Activated B cell treated with CpG ODN at 0.5 μM for 24 hours (primary cell): Measurements from ENCODE around the gene SYK. TPM values are rescaled to one million over a fixed set of nuclear protein-coding genes. Genes with fewer than 3 reads are reported as not detected.
A peak's percentile ranks its signal among the peaks of the same experiment; 100 is the strongest.
"Not testable (repeated sequence)": the region's sequence is repeated elsewhere in the genome, so short reads cannot be mapped to it uniquely, and the experiment has no call there.

Experiments
- ATAC-seq: fragments of 200-7000 bp; cut with Tn5 transposase; one replicate; pipeline ENCODE4 v1.10.0; 2021; ENCODE audit warnings: low read depth, mild to moderate bottlenecking, moderate library complexity
- CTCF ChIA-PET: fragments of 350-600 bp; sonication (Branson Sonifier 250); formaldehyde crosslinking; loops from one replicate; lab custom pipeline; 2021; ENCODE audit warnings: antibody characterized with exemption; lab: Charles Lee
- POLR2A ChIA-PET: fragments of 350-600 bp; sonication (Branson Sonifier 250); formaldehyde crosslinking; loops from one replicate; lab custom pipeline; 2021; ENCODE audit warnings: antibody characterized with exemption; lab: Charles Lee
- DNase-seq: peaks from one replicate; pipeline ENCODE4 v3.0.0; 2022
- H3K27ac Mint-ChIP-seq: one replicate; pipeline ENCODE4 v1.8.0; 2020; ENCODE audit warnings: mixed read lengths
- H3K27me3 Mint-ChIP-seq: one replicate; pipeline ENCODE4 v1.8.0; 2021; ENCODE audit warnings: mixed read lengths
- H3K36me3 Mint-ChIP-seq: one replicate; pipeline ENCODE4 v1.8.0; 2021; ENCODE audit warnings: low read depth, mixed read lengths
- H3K4me1 Mint-ChIP-seq: one replicate; pipeline ENCODE4 v1.8.0; 2021; ENCODE audit warnings: mixed read lengths
- H3K4me3 Mint-ChIP-seq: one replicate; pipeline ENCODE4 v1.8.0; 2020; ENCODE audit warnings: mild to moderate bottlenecking, mixed read lengths
- H3K9me3 Mint-ChIP-seq: one replicate; pipeline ENCODE4 v1.8.0; 2020; ENCODE audit warnings: mixed read lengths
- intact Hi-C: fragments of 100-400 bp; cut with micrococcal nuclease; formaldehyde crosslinking; loops from one replicate; pipeline ENCODE4 v1.15.1; 2024
- total RNA-seq: library from RNA; stranded (reverse); gene quantifications from 2 replicates; pipeline ENCODE4 v1.2.3, GENCODE V29; 2022
- TF ChIP-seq, protein P1 (sequence below): fragments of 200-600 bp; IDR thresholded peaks from one replicate; pipeline ENCODE4 v1.8.0; 2022; ENCODE audit warnings: antibody characterized with exemption, mild to moderate bottlenecking

The SYK gene
- total RNA-seq, 1 donor from 2014 or later, result 222 TPM

DNA sequence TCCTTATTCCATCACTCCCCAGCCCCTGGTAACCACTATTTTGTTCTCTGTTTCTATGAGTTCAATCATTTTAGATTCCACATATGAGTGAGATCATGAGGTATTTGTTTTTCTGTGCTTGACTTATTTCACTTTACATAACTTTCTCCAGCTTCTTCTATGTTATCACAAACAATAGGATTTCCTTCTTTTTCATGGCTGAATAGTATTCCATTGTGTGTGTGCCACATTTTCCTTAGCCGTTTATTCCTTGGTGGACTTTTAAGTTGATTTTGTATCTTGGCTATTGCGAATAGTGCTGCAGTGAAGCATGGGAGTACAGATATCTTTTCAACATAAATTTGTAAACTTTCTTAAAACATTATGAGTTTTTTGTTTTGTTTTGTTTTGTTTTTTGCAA lies 15.1 kb downstream of the SYK start:
- CTCF ChIA-PET, result interaction anchor here (1.9 to 2.4 kb wide), 2 partner anchors 10 to 21 kb away, joined by 10 to 14 read pairs; no protein-coding TSS in a partner anchor
- intact Hi-C loops, result no loop called here
- DNase-seq, result no peak
- H3K9me3 Mint-ChIP-seq, result peaks cover 10% of the 10 kb centered on the region
- H3K4me1 Mint-ChIP-seq, result peaks cover 96% of the 10 kb centered on the region
- peak overlapping the region; percentile 95 for H3K27ac Mint-ChIP-seq
- POLR2A ChIA-PET, result interaction anchor here (0.7 to 4.4 kb wide), 8 partner anchors 9 to 1001 kb away, joined by 3 to 52 read pairs (median 13); partner anchors contain the start of gene SYK
- no peak overlapping the region for H3K4me3 Mint-ChIP-seq
- H3K27me3 Mint-ChIP-seq, result no peaks in the 10 kb centered on the region
- no peak for ATAC-seq
- H3K36me3 Mint-ChIP-seq, result peaks cover 65% of the 10 kb centered on the region
- TF ChIP-seq, protein P1, sequence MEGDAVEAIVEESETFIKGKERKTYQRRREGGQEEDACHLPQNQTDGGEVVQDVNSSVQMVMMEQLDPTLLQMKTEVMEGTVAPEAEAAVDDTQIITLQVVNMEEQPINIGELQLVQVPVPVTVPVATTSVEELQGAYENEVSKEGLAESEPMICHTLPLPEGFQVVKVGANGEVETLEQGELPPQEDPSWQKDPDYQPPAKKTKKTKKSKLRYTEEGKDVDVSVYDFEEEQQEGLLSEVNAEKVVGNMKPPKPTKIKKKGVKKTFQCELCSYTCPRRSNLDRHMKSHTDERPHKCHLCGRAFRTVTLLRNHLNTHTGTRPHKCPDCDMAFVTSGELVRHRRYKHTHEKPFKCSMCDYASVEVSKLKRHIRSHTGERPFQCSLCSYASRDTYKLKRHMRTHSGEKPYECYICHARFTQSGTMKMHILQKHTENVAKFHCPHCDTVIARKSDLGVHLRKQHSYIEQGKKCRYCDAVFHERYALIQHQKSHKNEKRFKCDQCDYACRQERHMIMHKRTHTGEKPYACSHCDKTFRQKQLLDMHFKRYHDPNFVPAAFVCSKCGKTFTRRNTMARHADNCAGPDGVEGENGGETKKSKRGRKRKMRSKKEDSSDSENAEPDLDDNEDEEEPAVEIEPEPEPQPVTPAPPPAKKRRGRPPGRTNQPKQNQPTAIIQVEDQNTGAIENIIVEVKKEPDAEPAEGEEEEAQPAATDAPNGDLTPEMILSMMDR, result no peak

DNA sequence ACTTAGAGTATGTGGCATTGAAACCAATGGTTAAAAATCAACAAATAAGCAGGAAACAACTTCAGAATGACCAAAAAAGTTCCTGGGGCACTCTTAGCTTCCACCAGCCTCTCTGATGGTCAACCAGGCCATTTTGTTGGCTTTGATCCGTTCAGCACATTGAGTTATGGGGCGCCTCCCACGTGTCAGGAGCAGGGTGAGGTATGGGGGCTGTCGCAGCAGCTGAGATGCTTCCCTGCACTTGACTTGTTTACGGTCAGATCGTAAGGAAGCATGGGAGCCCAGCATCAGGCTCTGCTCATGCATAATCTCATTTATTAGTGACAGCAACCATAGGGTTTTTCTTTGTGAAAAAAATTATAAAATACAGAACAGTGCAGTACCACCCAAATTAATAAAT lies 16.7 kb downstream of the SYK start:
- ChIA-PET CTCF (interaction anchor here (1.2 kb wide), 1 partner anchor 52 kb away, joined by 3 read pairs; no protein-coding TSS in a partner anchor), POLR2A (interaction anchor here (1.1 to 4.4 kb wide), 5 partner anchors 8 to 17 kb away, joined by 3 to 52 read pairs (median 4); partner anchors contain the start of gene SYK)
- Mint-ChIP-seq H3K36me3 (peaks cover 66% of the 10 kb centered on the region), H3K27ac (peak overlapping the region; percentile 72), H3K9me3 (peaks cover 10% of the 10 kb centered on the region), H3K4me3 (no peak overlapping the region), H3K4me1 (peaks cover 96% of the 10 kb centered on the region), H3K27me3 (no peaks in the 10 kb centered on the region)
- TF ChIP-seq, protein P1, result no peak
- ATAC-seq, result no peak
- DNase-seq, result no peak
- intact Hi-C loops, result no loop called here

DNA sequence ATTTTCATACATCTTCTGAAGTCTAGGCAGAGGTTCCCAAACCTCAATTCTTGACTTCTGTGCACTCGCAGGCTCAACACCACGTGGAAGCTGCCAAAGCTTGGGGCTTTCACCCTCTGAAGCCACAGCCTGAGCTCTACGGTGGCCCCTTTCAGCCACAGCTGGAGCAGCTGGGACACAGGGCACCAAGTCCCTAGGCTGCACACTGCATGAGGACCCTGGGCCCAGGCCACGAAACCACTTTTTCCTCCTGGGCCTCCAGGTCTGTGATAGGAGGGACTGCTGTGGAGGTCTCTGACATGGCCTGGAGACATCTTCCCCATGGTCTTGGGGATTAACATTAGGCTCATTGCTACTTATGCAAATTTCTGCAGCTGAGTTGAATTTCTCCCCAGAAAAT lies 18.8 kb downstream of the SYK start:
- POLR2A ChIA-PET, result interaction anchor here (1.0 kb wide), 1 partner anchor 11 kb away, joined by 3 read pairs; no protein-coding TSS in a partner anchor
- H3K4me1 Mint-ChIP-seq, result peaks cover 92% of the 10 kb centered on the region
- peak overlapping the region; percentile 61 for H3K27ac Mint-ChIP-seq
- ATAC-seq, CTCF ChIA-PET, H3K4me3 Mint-ChIP-seq, H3K27me3 Mint-ChIP-seq, intact Hi-C loops, DNase-seq: not testable (repeated sequence)
- H3K36me3 Mint-ChIP-seq, result peaks cover 77% of the 10 kb centered on the region
- peaks cover 10% of the 10 kb centered on the region for H3K9me3 Mint-ChIP-seq

DNA sequence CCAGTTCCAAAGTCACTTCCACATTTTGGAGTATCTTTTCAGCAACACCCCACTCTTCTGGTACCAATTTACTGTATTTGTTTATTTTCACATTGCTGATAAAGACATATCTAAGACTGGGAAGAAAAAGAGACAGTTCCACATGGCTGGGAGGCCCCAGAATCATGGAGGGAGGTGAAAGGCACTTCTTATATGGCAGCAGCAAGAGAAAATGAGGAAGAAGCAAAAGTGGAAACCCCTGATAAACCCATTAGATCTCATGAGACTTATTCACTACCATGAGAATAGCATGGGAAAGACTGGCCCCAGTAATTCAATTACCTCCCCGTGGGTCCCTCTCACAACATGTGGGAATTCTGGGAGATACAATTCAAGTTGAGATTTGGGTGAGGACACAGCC lies 19.6 kb downstream of the SYK start:
- Mint-ChIP-seq H3K4me3 (peak overlapping the region; percentile 67), H3K36me3 (peaks cover 73% of the 10 kb centered on the region), H3K27ac (peak overlapping the region; percentile 87), H3K4me1 (peaks cover 92% of the 10 kb centered on the region), H3K9me3 (peaks cover 10% of the 10 kb centered on the region)
- CTCF ChIA-PET, DNase-seq, H3K27me3 Mint-ChIP-seq, POLR2A ChIA-PET, intact Hi-C loops: not testable (repeated sequence)
- ATAC-seq, result peak; percentile 25

DNA sequence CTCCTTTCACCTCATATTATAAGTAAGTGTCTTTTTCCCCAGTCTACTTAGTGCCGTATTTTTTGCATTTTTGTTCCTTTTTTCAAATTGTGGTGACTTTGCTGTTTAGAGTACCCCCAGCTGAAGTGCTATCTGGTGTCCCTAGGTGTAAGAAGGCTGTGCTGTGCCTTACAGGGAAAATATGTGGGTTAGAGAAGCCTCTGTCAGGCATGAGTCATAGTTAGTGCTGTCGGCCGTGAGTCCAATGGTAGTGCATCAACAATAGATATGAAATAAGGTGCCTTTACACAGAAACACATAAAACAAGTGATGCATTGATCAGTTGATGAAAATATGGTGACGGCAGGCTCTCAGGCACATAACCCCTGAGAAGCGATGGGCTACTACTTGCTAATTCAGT lies 20.1 kb downstream of the SYK start:
- peak overlapping the region; percentile 67 for H3K4me3 Mint-ChIP-seq

DNA sequence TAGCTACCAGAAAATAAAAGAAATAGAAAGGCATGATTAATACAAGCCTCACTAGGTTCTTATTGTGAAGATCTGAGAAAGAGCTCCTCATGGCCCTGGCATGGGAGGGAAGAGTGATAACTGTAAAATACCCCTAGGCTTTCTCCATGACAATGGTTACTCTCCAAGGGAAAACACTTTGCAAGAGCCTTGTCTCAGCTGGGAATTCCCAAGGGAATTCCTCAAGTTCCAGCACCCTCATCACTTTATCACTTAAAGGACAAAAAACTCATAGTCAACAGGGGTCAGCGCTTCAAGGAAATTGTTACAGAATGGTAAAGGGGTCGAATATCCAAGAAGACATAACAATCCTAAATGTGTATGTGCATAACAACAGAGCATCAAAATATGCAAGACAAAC lies 21.2 kb downstream of the SYK start:
- DNase-seq (no peak), ATAC-seq (no peak)
- intact Hi-C loops, result no loop called here
- TF ChIP-seq, protein P1, result no peak
- H3K36me3 Mint-ChIP-seq, result peaks cover 63% of the 10 kb centered on the region
- ChIA-PET CTCF (interaction anchor here (1.0 kb wide), 1 partner anchor 48 kb away, joined by 3 read pairs; no protein-coding TSS in a partner anchor), POLR2A (interaction anchor here (0.9 to 1.7 kb wide), 4 partner anchors 9 to 21 kb away, joined by 3 to 9 read pairs (median 6); partner anchors contain the start of gene SYK)
- H3K27ac Mint-ChIP-seq, result peak overlapping the region; percentile 60
- H3K4me3 Mint-ChIP-seq, result peak overlapping the region; percentile 16
- peaks cover 93% of the 10 kb centered on the region for H3K4me1 Mint-ChIP-seq
- H3K9me3 Mint-ChIP-seq, result peaks cover 10% of the 10 kb centered on the region
- no peaks in the 10 kb centered on the region for H3K27me3 Mint-ChIP-seq

More for the DNA sequence above, 20.1 kb downstream of the SYK start:
- H3K4me1 Mint-ChIP-seq, result peaks cover 92% of the 10 kb centered on the region
- H3K27me3 Mint-ChIP-seq, result no peaks in the 10 kb centered on the region
- ChIA-PET CTCF (no interaction called here), POLR2A (no interaction called here)
- peak overlapping the region; percentile 87 for H3K27ac Mint-ChIP-seq
- H3K36me3 Mint-ChIP-seq, result peaks cover 69% of the 10 kb centered on the region
- H3K9me3 Mint-ChIP-seq, result peaks cover 10% of the 10 kb centered on the region
- TF ChIP-seq, protein P1, result no peak
- no peak for DNase-seq
- ATAC-seq, result peak; percentile 85
- intact Hi-C loops, result no loop called here
